Measurements from ENCODE around the gene PRR5L.

PRR5L gene

GRCh38 chr11:36295926-36296325 is at the start of gene PRR5L:
Gene PRR5L (plus strand): TSS chr11:36296288. CDS start chr11:36401122, 104,834 bp downstream.
- Mint-ChIP-seq H3K27ac (no peak within 1 kb of the TSS), H3K4me1 (ENCODE audit: low read depth) (peaks cover 3% of the 10 kb centered on the region), H3K27me3 (ENCODE audit: low read depth) (no peaks in the 10 kb centered on the region), H3K4me3 (no peak within 1 kb of the TSS), H3K9me3 (no peaks in the 10 kb centered on the region), H3K36me3 (ENCODE audit: low read depth) (no peaks in the 10 kb centered on the region)

GRCh38 chr11:36247493-36247892 is 48.6 kb upstream of the PRR5L start:
- Mint-ChIP-seq H3K4me1 (ENCODE audit: low read depth) (no peaks in the 10 kb centered on the region), H3K27ac (no peak overlapping the region), H3K9me3 (no peaks in the 10 kb centered on the region), H3K27me3 (ENCODE audit: low read depth) (peaks cover 10% of the 10 kb centered on the region), H3K4me3 (no peak overlapping the region), H3K36me3 (ENCODE audit: low read depth) (no peaks in the 10 kb centered on the region)

- no peaks in the 10 kb centered on the region for H3K36me3 Mint-ChIP-seq (ENCODE audit: low read depth)
- peaks cover 10% of the 10 kb centered on the region for H3K27me3 Mint-ChIP-seq (ENCODE audit: low read depth)
- H3K4me1 Mint-ChIP-seq (ENCODE audit: low read depth) = no peaks in the 10 kb centered on the region
- no peak overlapping the region for H3K4me3 Mint-ChIP-seq
- no peak overlapping the region for H3K27ac Mint-ChIP-seq
- no peaks in the 10 kb centered on the region for H3K9me3 Mint-ChIP-seq
These were observed 47.7 kb upstream of the PRR5L start for GRCh38 chr11:36248436-36248835.

GRCh38 chr11:36249246-36249645 is 46.8 kb upstream of the PRR5L start:
- Mint-ChIP-seq H3K36me3 (ENCODE audit: low read depth) (no peaks in the 10 kb centered on the region), H3K27ac (no peak overlapping the region), H3K4me3 (no peak overlapping the region), H3K27me3 (ENCODE audit: low read depth) (peaks cover 10% of the 10 kb centered on the region), H3K9me3 (no peaks in the 10 kb centered on the region), H3K4me1 (ENCODE audit: low read depth) (no peaks in the 10 kb centered on the region)

GRCh38 chr11:36251823-36252222 is 44.3 kb upstream of the PRR5L start:
- peaks cover 10% of the 10 kb centered on the region for H3K27me3 Mint-ChIP-seq (ENCODE audit: low read depth)
- no peak overlapping the region for H3K4me3 Mint-ChIP-seq
- H3K36me3 Mint-ChIP-seq (ENCODE audit: low read depth) = no peaks in the 10 kb centered on the region
- no peak overlapping the region for H3K27ac Mint-ChIP-seq
- H3K9me3 Mint-ChIP-seq = no peaks in the 10 kb centered on the region
- no peaks in the 10 kb centered on the region for H3K4me1 Mint-ChIP-seq (ENCODE audit: low read depth)

GRCh38 chr11:36253238-36253637 is 42.9 kb upstream of the PRR5L start:
- Mint-ChIP-seq H3K9me3 (no peaks in the 10 kb centered on the region), H3K36me3 (ENCODE audit: low read depth) (no peaks in the 10 kb centered on the region), H3K4me1 (ENCODE audit: low read depth) (no peaks in the 10 kb centered on the region), H3K27ac (no peak overlapping the region), H3K4me3 (no peak overlapping the region), H3K27me3 (ENCODE audit: low read depth) (peaks cover 15% of the 10 kb centered on the region)

GRCh38 chr11:36254713-36255112 is 41.4 kb upstream of the PRR5L start:
- Mint-ChIP-seq H3K4me1 (ENCODE audit: low read depth) (no peaks in the 10 kb centered on the region), H3K27ac (no peak overlapping the region), H3K36me3 (ENCODE audit: low read depth) (no peaks in the 10 kb centered on the region), H3K9me3 (no peaks in the 10 kb centered on the region), H3K27me3 (ENCODE audit: low read depth) (peaks cover 18% of the 10 kb centered on the region), H3K4me3 (no peak overlapping the region)

- Mint-ChIP-seq H3K9me3 (no peaks in the 10 kb centered on the region), H3K27ac (no peak overlapping the region), H3K36me3 (ENCODE audit: low read depth) (no peaks in the 10 kb centered on the region), H3K4me1 (ENCODE audit: low read depth) (no peaks in the 10 kb centered on the region), H3K4me3 (no peak overlapping the region), H3K27me3 (ENCODE audit: low read depth) (peaks cover 14% of the 10 kb centered on the region)
These were observed 38.7 kb upstream of the PRR5L start for GRCh38 chr11:36257351-36257750.

- H3K4me3 Mint-ChIP-seq = no peak overlapping the region
- no peaks in the 10 kb centered on the region for H3K36me3 Mint-ChIP-seq (ENCODE audit: low read depth)
- H3K27ac Mint-ChIP-seq = no peak overlapping the region
- no peaks in the 10 kb centered on the region for H3K9me3 Mint-ChIP-seq
- H3K27me3 Mint-ChIP-seq (ENCODE audit: low read depth) = peaks cover 23% of the 10 kb centered on the region
- H3K4me1 Mint-ChIP-seq (ENCODE audit: low read depth) = no peaks in the 10 kb centered on the region
These were observed 37.2 kb upstream of the PRR5L start for GRCh38 chr11:36258730-36259360.

- Mint-ChIP-seq H3K4me3 (no peak overlapping the region), H3K36me3 (ENCODE audit: low read depth) (no peaks in the 10 kb centered on the region), H3K9me3 (no peaks in the 10 kb centered on the region), H3K27ac (no peak overlapping the region), H3K4me1 (ENCODE audit: low read depth) (no peaks in the 10 kb centered on the region), H3K27me3 (ENCODE audit: low read depth) (peaks cover 29% of the 10 kb centered on the region)
These were observed 35.0 kb upstream of the PRR5L start for GRCh38 chr11:36261094-36261493.

GRCh38 chr11:36264011-36264972 is 31.8 kb upstream of the PRR5L start:
- Mint-ChIP-seq H3K27me3 (ENCODE audit: low read depth) (peaks cover 15% of the 10 kb centered on the region), H3K36me3 (ENCODE audit: low read depth) (no peaks in the 10 kb centered on the region), H3K27ac (no peak overlapping the region), H3K4me1 (ENCODE audit: low read depth) (no peaks in the 10 kb centered on the region), H3K4me3 (no peak overlapping the region), H3K9me3 (no peaks in the 10 kb centered on the region)

- Mint-ChIP-seq H3K4me1 (ENCODE audit: low read depth) (no peaks in the 10 kb centered on the region), H3K4me3 (no peak overlapping the region)
These were observed 31.1 kb upstream of the PRR5L start for GRCh38 chr11:36264973-36265344.

GRCh38 chr11:36265793-36266628 is 30.1 kb upstream of the PRR5L start:
- Mint-ChIP-seq H3K27ac (no peak overlapping the region), H3K36me3 (ENCODE audit: low read depth) (no peaks in the 10 kb centered on the region), H3K9me3 (no peaks in the 10 kb centered on the region), H3K27me3 (ENCODE audit: low read depth) (peaks cover 15% of the 10 kb centered on the region), H3K4me3 (no peak overlapping the region), H3K4me1 (ENCODE audit: low read depth) (no peaks in the 10 kb centered on the region)

More at GRCh38 chr11:36264973-36265344, 31.1 kb upstream of the PRR5L start:
- Mint-ChIP-seq H3K27me3 (ENCODE audit: low read depth) (peaks cover 15% of the 10 kb centered on the region), H3K27ac (no peak overlapping the region), H3K36me3 (ENCODE audit: low read depth) (no peaks in the 10 kb centered on the region), H3K9me3 (no peaks in the 10 kb centered on the region)

GRCh38 chr11:36266767-36267166 is 29.3 kb upstream of the PRR5L start:
- Mint-ChIP-seq H3K4me3 (no peak overlapping the region), H3K4me1 (ENCODE audit: low read depth) (no peaks in the 10 kb centered on the region), H3K36me3 (ENCODE audit: low read depth) (no peaks in the 10 kb centered on the region), H3K27ac (no peak overlapping the region), H3K27me3 (ENCODE audit: low read depth) (peaks cover 15% of the 10 kb centered on the region), H3K9me3 (no peaks in the 10 kb centered on the region)

Measured in T-helper 1 cell treated with Interleukin-12 subunit alpha and Interleukin-12 subunit beta and Interleukin-4 antibody, amounts not matched to agents 30 μg/mL and 1 μg/mL, for 36 hours (primary cell).